Activated T-helper 1 cell treated with Interleukin-2 at 50 U/mL for 16 hours (primary cell): ENCODE results near the gene TOR3A.
"Not testable (repeated sequence)": the region's sequence is repeated elsewhere in the genome, so short reads cannot be mapped to it uniquely, and the experiment has no call there.

Source experiments
- DNase-seq: peaks from one replicate; pipeline ENCODE4 v3.0.0-alpha.2; 2020; ENCODE audit warnings: low read depth

The TOR3A gene

DNA sequence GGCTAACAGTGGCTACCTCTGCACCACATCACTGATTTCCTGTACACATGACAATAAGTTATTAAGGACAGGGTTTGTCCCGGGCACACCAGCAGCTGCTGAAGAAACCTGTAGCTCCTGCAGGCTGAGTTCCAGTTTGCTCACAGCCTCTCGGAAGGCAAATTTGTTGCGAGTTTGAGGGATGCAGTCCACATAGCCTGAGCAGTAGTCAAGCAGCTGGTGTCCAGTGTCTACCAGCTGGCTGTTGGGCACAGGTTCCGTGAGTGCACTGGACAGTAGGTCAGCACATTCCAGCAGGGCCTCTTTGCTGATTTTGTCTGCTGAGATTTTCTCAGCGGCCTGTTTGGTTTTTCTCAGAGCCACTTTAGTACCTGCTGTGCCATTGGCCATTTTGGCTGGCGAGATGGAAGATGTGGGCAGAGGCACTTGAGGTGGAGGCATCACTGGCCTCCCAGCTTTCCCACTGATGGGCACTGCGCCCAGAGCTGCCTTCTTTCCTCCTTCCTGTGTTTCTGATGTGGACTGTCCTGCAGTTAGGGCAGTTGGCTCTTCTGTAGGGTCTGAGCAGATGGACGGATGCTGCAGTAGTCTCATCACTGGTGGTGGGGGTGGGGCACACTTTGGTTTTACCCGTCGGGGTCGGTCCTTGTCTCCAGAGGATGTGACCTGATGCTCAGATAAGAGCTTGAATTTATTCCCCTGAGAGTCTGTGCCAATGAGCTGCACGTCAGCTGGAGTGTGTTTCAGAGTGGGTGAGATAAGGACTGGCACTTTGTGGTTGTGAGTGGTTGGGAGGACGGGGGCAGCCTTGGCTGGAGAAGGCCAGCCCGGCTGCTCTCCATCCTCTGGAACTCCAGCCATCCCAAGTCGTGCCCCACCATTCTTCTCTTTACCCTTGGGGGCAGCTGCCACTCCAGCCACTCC is 26.1 kb downstream of the TOR3A start:
- no peak for DNase-seq

GRCh38 chr1:179108644-179109043 is 26.8 kb downstream of the TOR3A start:
- DNase-seq, result no peak

DNA sequence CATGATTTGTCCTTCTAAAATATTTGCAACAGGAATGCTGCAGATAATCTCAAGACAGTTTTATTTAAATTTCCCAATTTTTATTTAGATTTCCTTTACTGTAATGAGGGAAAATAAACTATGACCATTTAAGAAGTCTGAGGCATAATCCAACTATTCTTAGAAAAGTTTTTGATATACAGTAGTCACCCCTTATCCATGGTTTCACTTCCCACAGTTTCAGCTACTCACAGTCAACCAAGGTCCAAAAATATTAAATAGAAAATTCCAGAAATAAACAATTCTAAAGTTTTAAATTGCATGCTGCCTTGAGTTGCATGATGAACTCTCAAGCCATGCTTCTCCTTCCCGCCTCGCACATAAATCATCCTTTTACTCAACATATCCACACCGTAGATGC is 33.3 kb downstream of the TOR3A start:
- DNase-seq, result no peak

DNA sequence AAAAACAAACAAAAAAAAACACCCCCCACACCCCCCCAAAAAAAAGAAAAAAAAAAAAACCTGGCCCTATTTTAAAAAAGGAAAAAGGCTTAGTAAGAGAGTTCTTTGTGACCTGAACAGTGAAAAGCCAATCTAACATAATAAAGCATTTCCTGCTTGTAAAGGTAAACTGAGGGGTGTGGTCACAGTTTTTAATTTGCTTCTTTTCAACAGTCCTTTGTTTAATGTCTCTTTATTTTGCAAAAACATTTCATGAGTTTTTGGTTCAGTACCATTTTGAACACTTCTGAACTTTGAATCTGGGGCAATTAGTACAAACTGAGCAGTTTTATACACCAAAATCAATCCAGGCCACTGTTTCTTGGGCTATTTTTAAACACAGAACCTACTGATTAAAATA is 37.6 kb downstream of the TOR3A start:
- no peak for DNase-seq

- no peak for DNase-seq
Measured at GRCh38 chr1:179120736-179121135, 38.9 kb downstream of the TOR3A start.

DNA sequence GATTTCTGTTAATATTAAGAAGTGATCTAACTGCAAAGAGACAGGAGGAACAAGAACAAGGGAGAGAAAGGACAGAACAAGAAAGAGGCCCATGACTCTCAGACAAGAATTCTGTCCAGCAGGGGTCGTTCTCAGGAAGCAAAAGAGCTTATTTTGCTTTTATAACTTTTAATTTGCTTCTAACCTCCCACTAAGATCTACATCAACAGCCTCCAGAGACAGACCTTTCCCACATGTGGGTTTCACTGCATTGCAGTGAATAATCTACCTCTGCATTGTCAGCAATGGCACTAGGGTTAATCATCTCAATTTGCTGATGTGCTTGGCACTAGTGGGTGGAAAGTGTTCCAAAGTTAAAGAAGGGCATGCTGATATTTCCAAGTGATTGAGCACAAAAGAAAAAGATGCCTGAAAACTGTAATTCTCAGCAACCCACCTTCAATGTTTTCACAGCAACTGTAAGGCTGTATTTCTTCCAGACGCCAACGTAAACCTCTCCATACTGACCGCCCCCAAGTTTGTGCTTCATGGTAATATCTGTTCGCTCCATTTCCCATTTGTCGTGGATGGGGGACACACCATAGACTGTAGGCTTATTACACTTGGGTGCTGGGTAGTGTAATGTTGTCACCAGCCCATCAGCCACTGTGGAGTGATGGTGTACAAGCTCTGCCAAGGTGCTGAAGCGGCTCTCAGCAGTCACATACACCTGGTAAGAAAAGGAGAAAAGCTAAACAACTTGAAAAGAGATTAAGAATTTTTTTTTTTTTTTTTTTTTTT is 39.5 kb downstream of the TOR3A start:
- DNase-seq, result no peak

DNA sequence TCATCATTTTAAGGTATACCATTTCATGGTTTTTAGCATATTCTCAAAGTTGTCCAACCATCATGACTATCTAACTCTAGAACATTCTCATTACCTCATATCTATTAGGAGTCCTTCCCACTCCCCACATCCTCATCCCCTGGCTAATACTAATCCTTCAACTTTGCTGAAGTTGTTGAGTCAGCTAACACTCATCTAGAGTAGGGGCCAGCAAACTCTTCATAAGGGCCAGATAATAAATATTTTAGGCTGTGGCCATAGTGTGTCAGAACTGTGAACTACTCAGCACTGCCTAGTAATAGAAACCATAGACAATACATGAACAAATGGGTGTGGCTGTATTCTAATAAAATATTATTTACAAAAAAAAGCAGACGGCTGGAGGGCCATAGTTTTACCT is 43.0 kb downstream of the TOR3A start:
- no peak for DNase-seq

- DNase-seq, result no peak
Measured at GRCh38 chr1:179126338-179127060, 44.6 kb downstream of the TOR3A start.

DNA sequence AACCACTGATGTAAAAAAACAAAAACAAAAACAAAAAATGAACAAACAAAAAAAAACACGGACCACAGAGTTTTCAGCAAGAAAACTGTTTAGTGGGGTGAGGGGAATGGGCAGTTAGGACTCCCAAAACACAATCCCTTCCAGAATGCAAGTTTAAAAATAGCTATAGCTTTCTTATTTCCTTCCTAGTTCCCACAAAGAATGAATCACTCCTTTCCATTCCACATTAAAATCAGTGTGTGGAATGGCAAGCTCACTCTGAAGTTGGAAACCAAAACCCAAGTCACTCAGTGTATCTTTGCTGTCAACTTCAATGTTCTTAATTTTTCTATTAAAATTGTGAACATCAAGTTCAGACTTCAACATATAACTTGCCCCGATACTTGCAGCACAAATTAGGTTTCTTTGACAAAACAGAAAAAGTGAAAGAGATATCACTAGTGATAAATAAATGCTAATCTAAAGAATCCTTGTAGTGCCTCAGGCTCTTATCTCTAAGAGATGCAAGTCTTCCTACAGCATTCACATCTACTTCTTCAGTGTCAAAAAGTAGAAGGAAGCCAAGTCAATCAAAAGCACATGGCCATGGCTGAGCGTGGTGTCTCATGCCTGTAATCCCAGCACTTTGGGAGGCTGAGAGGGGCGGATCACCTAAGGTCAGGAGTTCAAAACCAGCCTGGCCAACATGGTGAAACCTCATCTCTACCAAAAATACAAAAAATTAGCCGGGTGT is 45.5 kb downstream of the TOR3A start:
- no peak for DNase-seq

- DNase-seq, result no peak
Measured at GRCh38 chr1:179128520-179128919, 46.6 kb downstream of the TOR3A start.

GRCh38 chr1:179129702-179130473 is 48.0 kb downstream of the TOR3A start:
- DNase-seq, result no peak

GRCh38 chr1:179135168-179135567 is 53.3 kb downstream of the TOR3A start:
- DNase-seq, result not testable (repeated sequence)

- not testable (repeated sequence) for DNase-seq
Measured at GRCh38 chr1:179135707-179136106, 53.8 kb downstream of the TOR3A start.

DNA sequence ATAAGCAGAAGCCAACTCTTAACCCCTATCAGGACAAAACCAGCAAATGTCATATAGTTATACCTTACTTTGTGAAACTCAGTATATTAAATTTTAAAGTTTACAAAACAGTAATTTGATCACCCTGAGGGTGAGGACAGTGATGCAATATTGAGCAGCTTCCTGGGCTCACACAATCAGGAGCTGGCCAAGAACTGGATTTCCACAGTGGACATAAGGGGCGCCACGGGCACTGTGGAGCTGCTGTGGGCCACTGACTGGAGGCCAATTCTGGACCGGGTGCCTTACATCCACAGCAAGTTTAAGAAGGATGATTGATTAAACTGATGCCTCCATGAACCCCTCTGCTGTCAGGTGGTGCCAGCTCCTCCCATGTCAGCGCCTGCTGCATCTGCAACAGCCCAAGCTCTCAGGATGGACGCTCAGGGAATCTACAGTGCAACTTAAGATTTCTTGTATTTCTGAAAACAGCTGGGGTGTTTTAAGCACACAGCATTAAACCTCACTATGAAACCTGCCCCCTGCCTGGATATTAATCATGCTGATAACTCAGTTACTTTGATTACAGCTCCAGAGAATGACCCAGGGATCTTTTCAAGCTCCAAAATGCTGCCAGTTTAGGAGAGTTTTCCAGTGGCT is 55.9 kb downstream of the TOR3A start:
- DNase-seq, result no peak

GRCh38 chr1:179138755-179139154 is 56.9 kb downstream of the TOR3A start:
- not testable (repeated sequence) for DNase-seq

- DNase-seq, result no peak
Measured at GRCh38 chr1:179141592-179142251, 59.9 kb downstream of the TOR3A start.

GRCh38 chr1:179142889-179143299 is 61.0 kb downstream of the TOR3A start:
- no peak for DNase-seq

- DNase-seq, result no peak
Measured at GRCh38 chr1:179143322-179143721, 61.5 kb downstream of the TOR3A start.

GRCh38 chr1:179144626-179145025 is 62.8 kb downstream of the TOR3A start:
- no peak for DNase-seq

DNA sequence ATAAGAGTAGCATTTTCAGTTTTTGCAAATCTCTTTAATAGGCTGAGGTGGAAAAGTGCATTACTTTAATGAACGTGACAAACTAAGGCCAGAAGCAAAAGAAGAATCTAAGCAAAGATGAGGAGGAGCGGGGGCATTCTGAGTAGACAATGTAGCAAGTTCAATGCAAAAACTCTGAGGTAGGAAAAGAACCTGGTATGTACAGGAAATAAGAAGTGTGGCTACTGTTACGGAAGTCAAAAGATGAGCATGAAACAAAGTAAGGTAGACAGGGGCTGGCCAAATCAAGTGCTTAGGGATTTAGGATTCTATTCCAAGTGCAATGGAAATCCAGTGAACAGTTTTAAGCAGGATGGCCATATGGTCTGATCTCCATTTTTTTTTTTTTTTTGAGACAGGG is 63.7 kb downstream of the TOR3A start:
- DNase-seq, result no peak
